SU-DHL-6 (cell line): Measurements from ENCODE around the gene TIMM22.

ENCODE experiments used
- CTCF ChIP-seq: fragments of 200-600 bp; sonication (generic); IDR thresholded peaks from one replicate; pipeline ENCODE4 v1.5.1; 2017; ENCODE audit warnings: antibody characterized with exemption, mild to moderate bottlenecking, low read length, moderate library complexity; ENCODE audit not compliant: insufficient read depth, poor library complexity, severe bottlenecking
- EZH2phosphoT487 ChIP-seq: fragments of 200-600 bp; sonication (generic), shearing (Covaris generic); conservative IDR thresholded peaks from 2 replicates; pipeline ENCODE4 v1.6.1; 2018; ENCODE audit warnings: mild to moderate bottlenecking, antibody characterized with exemption, low read length, moderate library complexity, mixed read lengths

DNA sequence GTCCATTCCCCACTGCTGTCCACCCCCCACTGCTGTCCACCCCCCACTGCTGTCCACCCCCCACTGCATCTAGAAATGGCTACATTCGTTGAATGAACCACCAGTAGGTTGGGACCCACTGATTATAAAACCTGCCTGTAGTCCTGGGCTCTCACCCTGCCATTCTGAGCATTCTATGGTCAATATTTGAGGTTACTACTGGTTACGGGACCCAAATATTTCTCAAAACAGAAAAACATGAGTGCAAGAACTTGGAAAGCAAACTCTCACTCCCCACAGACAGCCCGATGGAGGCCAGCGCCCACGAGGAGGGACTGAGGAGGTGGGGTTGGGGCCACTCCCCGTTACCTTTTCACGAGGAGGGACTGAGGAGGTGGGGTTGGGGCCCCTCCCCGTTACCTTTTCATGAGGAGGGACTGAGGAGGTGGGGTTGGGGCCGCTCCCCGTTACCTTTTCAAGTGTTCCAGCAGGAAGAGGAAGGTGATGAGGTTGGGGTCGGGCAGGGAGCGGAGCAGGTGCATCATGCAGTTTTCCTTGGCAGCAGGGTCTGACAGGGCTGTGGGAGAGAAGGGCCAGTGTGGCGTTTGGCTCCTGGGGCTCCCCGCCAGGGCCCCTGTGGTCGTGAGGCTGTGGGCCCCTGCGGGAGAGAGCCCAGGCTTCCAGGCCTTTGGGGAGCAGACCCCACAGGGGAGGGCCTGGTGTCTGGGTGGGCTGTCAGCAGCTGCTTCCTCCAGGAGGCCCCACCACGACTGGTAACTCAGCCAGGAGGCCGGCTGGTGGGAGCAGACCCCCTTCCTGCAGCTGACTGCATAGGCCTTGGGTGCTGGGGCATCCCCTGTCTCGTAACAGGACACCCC lies 12.5 kb downstream of the TIMM22 start:
- TF ChIP-seq CTCF: no peak
- no peak for TF ChIP-seq EZH2phosphoT487
